HL-60 (cell line): Measurements from ENCODE around the gene ARIH2.

Experiments
- DNase-seq, 2 experiments: peaks; one replicate each; pipeline ENCODE4 v3.0.0-alpha.2; 2010 to 2020; ENCODE audit warnings: low read depth in 1 of 2, low spot score in 1 of 2
- H3K27ac ChIP-seq: fragments of 250-450 bp; sonication (Bioruptor Pico); replicated peaks from 2 replicates; pipeline ENCODE4 v1.5.1; 2020; ENCODE audit warnings: mild to moderate bottlenecking, moderate library complexity
- H3K27me3 ChIP-seq: fragments of 250-450 bp; sonication (Bioruptor Pico); 2 replicates; pipeline ENCODE4 v1.5.1; 2021; ENCODE audit warnings: mild to moderate bottlenecking, moderate library complexity; ENCODE audit not compliant: insufficient read depth, poor library complexity, severe bottlenecking
- H3K4me3 ChIP-seq: replicated peaks from 2 replicates; pipeline ENCODE4 v1.5.1; 2011; ENCODE audit warnings: mild to moderate bottlenecking, control low read depth, low read length; ENCODE audit not compliant: insufficient read depth
- GABPA ChIP-seq: IDR thresholded peaks from 2 replicates; pipeline ENCODE4 v1.6.1; 2012; ENCODE audit warnings: low read depth
- POLR2AphosphoS5 ChIP-seq: IDR thresholded peaks from 2 replicates; pipeline ENCODE4 v1.6.1; 2012; ENCODE audit warnings: low read depth
- SPI1 ChIP-seq: IDR thresholded peaks from 2 replicates; pipeline ENCODE4 v1.6.1; 2012; ENCODE audit warnings: low read depth, mild to moderate bottlenecking, borderline replicate concordance
- microRNA-seq: library from miRNA; unstranded; fragments of <30 nt; microRNA quantifications from one replicate; pipeline ENCODE4, GENCODE V29; 2018
- TF ChIP-seq, protein P1 (sequence below): IDR thresholded peaks from 2 replicates; pipeline ENCODE4 v1.6.1; 2012; ENCODE audit warnings: low read depth; ENCODE audit not compliant: insufficient replicate concordance
- TF ChIP-seq, protein P2 (sequence below): IDR thresholded peaks from one replicate; pipeline ENCODE4 v1.5.1; 2011; ENCODE audit warnings: low read length, control low read depth, inconsistent platforms; ENCODE audit not compliant: insufficient read depth

ARIH2 gene

DNA sequence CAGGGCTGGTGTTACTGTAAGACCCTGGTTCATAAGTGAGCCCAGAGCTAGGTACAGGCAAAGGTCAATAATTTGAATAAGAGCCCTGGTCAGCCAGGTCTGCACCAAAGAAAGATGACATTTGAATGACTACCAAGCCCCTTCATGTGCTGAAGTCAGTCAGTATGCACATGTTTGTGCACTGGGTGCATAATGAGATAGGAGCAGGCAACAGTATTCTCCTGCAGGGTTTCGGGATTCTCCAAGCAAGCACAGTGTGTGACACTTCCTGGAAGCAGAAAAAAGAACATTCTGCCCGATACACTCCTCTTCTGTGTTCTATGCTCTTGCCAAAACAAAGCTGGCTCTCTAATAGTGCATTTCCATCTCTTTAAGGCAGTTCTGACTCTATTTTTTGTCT is 116.0 kb downstream of the ARIH2 start:
- no peak overlapping the region for H3K4me3 ChIP-seq
- H3K27ac ChIP-seq = no peak overlapping the region
- TF ChIP-seq POLR2AphosphoS5 (no peak), GABPA (no peak), SPI1 (no peak)
- TF ChIP-seq, protein P1, sequence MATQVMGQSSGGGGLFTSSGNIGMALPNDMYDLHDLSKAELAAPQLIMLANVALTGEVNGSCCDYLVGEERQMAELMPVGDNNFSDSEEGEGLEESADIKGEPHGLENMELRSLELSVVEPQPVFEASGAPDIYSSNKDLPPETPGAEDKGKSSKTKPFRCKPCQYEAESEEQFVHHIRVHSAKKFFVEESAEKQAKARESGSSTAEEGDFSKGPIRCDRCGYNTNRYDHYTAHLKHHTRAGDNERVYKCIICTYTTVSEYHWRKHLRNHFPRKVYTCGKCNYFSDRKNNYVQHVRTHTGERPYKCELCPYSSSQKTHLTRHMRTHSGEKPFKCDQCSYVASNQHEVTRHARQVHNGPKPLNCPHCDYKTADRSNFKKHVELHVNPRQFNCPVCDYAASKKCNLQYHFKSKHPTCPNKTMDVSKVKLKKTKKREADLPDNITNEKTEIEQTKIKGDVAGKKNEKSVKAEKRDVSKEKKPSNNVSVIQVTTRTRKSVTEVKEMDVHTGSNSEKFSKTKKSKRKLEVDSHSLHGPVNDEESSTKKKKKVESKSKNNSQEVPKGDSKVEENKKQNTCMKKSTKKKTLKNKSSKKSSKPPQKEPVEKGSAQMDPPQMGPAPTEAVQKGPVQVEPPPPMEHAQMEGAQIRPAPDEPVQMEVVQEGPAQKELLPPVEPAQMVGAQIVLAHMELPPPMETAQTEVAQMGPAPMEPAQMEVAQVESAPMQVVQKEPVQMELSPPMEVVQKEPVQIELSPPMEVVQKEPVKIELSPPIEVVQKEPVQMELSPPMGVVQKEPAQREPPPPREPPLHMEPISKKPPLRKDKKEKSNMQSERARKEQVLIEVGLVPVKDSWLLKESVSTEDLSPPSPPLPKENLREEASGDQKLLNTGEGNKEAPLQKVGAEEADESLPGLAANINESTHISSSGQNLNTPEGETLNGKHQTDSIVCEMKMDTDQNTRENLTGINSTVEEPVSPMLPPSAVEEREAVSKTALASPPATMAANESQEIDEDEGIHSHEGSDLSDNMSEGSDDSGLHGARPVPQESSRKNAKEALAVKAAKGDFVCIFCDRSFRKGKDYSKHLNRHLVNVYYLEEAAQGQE = no peak
- TF ChIP-seq, protein P2, sequence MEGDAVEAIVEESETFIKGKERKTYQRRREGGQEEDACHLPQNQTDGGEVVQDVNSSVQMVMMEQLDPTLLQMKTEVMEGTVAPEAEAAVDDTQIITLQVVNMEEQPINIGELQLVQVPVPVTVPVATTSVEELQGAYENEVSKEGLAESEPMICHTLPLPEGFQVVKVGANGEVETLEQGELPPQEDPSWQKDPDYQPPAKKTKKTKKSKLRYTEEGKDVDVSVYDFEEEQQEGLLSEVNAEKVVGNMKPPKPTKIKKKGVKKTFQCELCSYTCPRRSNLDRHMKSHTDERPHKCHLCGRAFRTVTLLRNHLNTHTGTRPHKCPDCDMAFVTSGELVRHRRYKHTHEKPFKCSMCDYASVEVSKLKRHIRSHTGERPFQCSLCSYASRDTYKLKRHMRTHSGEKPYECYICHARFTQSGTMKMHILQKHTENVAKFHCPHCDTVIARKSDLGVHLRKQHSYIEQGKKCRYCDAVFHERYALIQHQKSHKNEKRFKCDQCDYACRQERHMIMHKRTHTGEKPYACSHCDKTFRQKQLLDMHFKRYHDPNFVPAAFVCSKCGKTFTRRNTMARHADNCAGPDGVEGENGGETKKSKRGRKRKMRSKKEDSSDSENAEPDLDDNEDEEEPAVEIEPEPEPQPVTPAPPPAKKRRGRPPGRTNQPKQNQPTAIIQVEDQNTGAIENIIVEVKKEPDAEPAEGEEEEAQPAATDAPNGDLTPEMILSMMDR = no peak
- no peak for DNase-seq
- no peaks in the 10 kb centered on the region for H3K27me3 ChIP-seq

DNA sequence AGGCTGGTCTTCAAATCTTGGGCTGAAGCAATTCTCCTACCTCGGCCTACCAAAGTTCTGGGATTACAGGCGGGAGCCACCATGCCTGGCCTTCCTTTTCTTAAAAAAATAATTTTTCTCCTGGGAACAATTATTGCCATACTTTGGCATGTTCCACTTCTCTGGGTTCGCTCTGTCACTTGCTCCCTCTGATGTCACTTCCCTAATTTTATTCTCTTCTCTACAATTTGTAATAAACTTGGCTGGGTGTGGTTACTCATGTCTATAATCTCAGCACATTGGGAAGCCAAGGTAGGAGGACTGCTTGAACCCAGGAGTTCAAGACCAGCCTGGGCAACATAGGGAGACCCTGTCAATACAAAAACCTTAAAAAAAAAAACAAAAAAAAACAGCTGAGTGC is 116.6 kb downstream of the ARIH2 start:
- TF ChIP-seq SPI1 = peak; percentile 67; the same call in 1 of the 2 replicates
- no peak for TF ChIP-seq POLR2AphosphoS5
- no peak for TF ChIP-seq GABPA
- TF ChIP-seq, protein P2 = no peak
- TF ChIP-seq, protein P1 = no peak
- DNase-seq = no peak
- H3K4me3 ChIP-seq = no peak overlapping the region

More for the DNA sequence above, 116.6 kb downstream of the ARIH2 start:
- H3K27ac ChIP-seq = no peak overlapping the region
- no peaks in the 10 kb centered on the region for H3K27me3 ChIP-seq

Small RNA genes lying within 50 kb of the gene (microRNA-seq; reads per million reads assigned to microRNA genes)
- 3,724 reads per million, percentile 94 among the genes with 10 or more reads in this experiment for gene MIR191
- 18,121 reads per million, percentile 99 among the genes with 10 or more reads in this experiment for gene MIR425
